ENCODE results near the gene RAPGEF4.
"Not testable (repeated sequence)": the region's sequence is repeated elsewhere in the genome, so short reads cannot be mapped to it uniquely, and the experiment has no call there.

Gene RAPGEF4

DNA sequence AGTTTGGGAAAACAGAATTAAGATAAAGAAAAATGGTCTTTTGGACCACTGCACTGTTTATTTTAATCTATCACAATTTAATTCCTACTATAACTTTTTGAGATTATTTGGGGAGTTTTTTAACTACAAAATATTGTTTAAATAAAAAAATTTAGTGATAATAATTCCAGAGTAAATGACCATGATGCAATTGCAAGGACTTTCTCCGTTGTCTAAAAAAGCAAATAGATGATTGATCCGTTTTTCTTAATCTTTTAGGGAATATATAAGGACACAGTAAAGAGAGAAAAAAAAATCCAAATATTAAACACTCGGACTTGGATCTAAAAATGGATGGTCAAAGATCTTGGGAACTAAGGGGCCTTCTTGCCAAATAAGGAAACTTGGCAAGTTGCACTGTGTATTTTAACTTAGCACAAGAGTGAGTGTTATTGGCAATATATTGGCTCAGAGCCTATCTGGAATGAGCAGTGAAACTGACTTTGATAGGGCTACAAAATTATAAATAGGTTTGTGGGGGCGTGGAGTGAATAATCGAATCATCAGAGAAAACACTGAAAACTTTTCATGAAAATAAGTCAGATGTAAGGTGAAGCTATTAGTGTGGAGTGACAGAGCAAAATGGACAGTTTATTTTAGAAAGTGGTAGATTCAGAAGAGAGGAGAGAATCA lies 342.0 kb downstream of the RAPGEF4 start:
- peak; percentile 62 for DNase-seq

GRCh38 chr2:173079141-173079540 lies 343.5 kb downstream of the RAPGEF4 start:
- DNase-seq: peak; percentile 46

GRCh38 chr2:173079973-173080860 lies 344.6 kb downstream of the RAPGEF4 start:
- peak; percentile 94 for DNase-seq

DNA sequence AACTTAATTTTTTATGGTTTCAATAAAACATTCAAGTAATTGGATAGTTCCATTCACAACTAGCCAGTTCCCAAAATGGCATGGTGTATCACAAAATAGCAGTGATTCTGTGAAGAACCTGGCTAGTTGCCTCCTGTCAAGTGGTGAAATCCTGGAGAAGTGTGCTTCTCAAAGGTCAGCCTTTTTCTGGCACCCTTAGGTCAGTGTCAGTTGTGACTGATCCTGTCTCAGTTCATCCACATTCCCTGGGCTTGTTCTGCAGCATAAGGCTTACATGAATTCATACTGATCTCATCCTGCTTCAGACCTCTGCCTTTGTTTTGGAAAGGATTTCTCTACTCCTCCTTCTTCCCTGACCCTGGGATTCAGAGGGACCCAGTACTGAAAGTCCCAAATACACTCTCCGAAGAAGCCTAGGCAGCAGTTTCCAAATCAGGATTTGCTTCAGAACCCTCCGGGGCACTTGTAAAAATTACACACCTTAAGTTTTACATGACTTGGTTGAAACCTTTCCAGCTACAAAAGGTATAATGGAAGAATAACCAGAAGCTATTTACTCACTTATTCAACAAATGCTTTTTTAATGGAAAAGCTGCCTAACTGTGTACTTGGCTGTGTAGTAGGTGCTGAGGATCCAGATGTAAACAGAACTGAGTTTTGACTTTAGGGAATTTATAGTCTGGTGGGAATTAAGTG lies 351.0 kb downstream of the RAPGEF4 start:
- peak; percentile 54 for DNase-seq

- peak; percentile 67 for DNase-seq
These were observed 351.6 kb downstream of the RAPGEF4 start for GRCh38 chr2:173087214-173087581.

DNA sequence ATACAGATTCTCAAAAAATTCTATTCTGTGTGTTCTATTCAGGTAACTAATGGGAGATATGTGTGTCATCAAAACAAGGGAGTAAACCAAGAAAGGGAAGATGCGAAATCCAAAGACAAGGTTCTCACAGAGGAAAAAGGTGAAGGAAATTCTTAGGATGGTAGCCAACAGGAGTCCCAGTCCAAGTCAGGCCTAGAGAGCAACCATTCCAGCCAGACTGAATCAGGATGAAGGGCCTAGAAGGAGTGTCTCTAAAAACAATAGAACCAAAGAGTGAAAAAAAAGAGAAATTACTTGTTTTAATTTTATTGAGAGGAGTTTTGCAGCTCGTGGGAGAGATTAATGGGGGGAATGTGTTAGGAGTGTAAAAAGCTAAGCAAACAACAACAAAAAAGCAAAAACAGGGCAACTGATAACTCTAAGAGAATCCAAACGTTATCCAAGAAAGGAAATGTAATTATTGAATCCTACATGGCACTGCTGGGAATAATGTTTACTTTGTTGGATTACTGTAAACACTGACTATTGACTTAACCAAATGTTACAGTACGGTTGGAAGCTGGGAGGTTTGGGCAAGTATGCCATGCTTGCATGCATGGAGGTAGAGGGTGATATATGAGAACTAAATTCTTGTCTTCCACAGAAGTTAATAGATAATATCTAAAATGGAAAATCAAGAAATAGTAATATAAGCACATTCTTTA lies 352.3 kb downstream of the RAPGEF4 start:
- DNase-seq: no peak

DNA sequence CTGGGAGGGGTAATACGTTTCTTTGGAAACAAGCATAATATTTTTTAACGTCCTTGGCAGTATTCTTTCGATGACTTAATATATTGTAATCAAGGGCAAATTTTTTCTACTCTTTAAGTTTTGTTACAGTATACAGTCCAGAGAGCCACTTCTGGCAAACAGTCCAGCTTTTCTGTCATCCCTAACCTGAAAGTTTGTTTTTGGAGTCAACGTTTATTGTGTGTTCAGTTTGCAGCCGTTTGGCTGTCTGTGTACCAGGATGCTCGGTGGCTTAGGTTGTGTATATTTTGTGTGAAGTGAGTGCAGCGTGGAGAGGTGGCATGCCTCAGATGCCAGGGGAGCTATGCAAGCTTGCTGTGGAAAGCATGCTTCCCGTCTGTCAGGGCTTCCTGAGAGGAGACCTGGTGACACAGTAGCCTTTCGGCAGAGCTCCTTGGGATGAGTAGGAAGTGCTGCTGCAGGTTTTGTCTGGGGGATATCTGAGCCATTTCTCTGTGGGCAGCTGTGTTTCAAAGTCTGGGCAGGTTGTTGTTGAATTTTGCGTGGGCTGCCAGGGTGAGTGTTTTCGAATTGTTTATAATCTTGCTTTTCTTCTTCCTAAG lies 354.7 kb downstream of the RAPGEF4 start:
- DNase-seq: peak; percentile 77

DNA sequence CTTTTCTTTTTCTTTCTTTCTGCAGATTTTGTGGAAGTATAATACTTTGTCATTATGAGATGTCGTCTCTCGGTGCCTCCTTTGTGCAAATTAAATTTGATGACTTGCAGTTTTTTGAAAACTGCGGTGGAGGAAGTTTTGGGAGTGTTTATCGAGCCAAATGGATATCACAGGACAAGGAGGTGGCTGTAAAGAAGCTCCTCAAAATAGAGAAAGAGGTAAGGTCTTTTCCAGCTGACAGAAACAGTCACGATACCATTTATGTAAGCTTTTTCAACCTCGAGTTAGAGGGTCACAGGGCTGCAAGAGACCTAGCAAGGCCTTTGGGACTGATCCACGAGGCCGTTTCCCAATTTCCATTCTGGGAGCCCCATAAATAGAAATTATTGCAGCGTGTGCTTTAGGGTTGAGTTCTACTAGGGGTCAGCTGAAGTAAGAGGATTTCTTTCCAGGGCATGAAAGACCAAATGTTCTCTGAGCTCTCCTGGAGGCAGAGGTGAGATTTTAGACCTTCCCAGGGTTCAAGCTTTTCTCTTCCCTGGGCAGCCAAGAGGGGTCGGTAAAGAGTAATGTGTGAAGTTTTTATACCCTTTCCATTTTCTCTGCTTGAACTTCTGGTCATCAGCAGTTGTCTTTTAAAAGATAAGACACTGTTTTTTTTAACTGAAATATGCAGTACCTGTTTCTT lies 355.5 kb downstream of the RAPGEF4 start:
- DNase-seq: no peak

- no peak for DNase-seq
These were observed 356.3 kb downstream of the RAPGEF4 start for GRCh38 chr2:173091910-173092309.

- no peak for DNase-seq
These were observed 357.3 kb downstream of the RAPGEF4 start for GRCh38 chr2:173092844-173093402.

GRCh38 chr2:173093617-173094016 lies 358.0 kb downstream of the RAPGEF4 start:
- DNase-seq: not testable (repeated sequence)

DNA sequence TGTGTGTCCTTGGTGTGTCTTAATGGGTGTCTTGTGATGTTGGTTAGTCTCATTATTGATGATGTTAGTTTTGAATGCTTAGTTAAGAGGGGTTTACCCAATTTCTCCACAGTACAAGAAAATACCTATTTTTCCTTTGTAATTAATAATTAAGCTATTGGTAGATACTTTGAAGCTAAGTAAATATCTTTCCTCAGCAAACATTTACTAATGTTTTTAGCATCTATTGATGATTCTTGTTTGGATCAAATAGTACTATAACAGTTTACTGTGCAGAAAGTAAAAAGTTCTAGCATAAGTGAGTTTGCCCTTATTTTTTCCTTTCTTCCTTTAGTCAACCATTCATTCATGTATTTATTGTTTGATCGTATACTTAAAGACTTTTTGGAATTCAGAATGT lies 359.1 kb downstream of the RAPGEF4 start:
- DNase-seq: no peak

- DNase-seq: no peak
These were observed 359.7 kb downstream of the RAPGEF4 start for GRCh38 chr2:173095356-173095755.

- no peak for DNase-seq
These were observed 363.6 kb downstream of the RAPGEF4 start for GRCh38 chr2:173099271-173099670.

- DNase-seq: no peak
These were observed 364.2 kb downstream of the RAPGEF4 start for GRCh38 chr2:173099804-173100203.

DNA sequence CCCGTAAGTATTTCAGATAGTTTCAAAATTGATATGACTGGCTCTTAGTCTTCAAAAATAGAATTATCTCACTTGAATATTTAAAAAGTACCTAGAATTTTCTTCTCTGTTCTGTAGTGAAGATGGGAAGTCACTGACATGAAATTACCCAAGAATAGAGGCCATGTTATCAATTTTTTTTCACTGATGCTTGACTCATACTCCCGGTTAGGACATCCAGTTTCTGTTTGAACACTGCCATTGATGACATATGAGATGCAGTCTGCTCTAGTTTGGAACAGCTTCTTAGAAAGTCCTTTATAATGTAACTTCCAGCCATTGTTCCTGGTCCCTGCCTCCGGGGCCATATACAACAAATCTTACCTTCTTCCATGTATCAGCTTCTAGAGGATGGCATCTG lies 366.0 kb downstream of the RAPGEF4 start:
- DNase-seq: no peak
